ENCODE results near the gene NRXN3.

Gene NRXN3

DNA sequence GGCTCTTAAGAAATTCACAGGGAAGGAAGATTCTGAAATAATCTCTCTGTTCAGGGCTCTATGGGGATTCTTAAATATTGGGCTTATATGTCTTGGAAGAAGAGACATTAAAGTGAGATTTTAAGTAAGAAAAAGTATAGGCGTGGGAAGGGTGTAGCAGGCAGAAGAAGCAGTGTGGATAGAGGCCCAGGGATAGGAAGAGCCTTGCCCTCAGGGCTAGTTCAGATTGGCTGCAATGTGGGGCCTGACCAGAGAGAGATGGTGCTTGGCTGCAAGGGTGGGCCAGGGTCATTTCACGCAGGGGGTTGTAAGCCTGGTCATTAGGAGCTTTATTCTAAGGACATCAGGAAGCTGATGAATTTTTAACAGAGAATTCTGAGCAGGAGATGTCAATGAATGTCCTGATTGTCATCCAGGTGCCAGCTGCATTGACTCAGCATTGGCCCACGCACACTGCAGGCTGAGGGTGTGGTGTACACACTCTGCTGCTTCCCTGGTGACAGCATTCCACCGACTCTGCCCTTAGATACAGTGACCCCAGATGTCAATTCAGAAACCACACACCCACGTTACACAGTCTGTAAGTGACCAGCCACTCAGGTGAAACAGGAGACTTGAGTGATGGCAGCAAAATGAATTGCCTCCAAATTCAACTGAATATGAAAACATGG is 582.5 kb downstream of the NRXN3 start:
- DNase-seq, result no peak

DNA sequence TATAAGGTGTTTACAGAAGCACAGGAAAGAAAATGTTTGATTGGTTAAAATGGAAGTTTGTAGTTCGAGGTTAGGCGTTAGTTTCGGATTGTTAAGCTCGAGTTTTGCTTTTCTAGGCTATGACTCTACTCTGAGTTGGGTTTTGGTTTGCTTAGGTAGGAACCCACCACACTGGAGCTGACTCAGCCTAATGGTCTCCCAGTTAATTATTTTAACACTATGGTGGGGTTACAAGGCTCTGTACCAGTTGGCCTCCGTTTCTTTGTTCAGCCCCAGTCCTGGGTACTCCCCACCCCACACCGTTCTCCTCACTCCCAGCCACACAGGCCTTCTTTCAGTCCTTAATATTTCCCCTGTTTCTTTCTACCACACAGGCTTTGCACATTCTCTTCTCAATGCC is 583.9 kb downstream of the NRXN3 start:
- DNase-seq, result no peak

DNA sequence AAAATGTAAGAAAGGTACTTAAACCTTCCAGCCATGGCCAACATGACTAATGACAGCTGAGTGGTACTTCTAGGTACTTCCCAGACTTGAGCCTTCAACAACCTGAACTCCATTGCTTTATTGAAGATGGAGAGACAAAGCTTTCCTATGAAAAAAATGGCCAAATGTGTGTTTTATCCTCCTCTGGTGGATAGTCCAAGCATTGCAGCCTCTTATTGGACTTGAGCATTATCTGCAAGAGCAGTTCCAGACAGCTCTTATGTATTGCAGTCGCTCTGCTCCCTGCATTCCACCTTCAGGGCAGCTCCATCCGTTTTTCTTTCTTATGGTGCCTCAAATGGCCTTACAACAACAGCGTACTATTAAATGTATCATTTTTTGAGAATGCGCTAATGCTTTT is 588.2 kb downstream of the NRXN3 start:
- DNase-seq, result no peak

DNA sequence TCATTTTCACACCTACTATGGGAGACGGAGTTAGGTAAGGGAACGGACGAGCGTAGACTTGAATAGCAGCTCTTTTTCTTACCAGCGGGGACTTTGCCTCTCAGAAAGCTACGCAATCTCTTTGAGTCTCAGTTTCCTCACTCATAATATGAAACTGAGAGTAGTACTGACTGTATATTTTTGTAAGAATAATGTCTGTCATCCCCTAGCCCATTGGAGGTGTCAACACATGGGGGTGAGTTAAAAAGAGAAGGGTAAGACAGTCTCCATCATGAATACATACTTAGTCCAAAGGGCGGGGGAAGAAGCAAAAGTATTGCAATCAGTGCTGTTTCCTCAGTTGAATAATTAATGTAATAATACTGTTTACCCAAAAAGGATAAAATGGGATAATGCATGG is 592.2 kb downstream of the NRXN3 start:
- DNase-seq, result no peak

DNA sequence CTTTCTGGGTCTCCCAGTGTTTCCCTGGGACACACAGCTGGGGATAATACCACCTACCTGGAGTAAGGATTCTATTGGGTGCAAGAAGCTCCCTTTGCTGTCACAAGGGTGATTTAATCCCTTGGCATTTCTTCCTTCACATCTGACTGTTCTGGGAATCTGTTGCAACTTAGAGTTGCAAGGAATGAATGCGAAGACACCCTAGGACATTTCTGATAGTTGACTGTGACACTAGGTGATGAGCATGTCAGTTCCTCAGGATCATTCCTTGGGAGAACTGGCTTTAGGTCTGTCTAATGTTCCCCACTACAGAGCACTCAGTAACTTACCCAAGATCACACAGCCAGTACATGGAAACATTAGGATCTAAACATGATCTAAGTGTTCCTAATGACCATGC is 593.6 kb downstream of the NRXN3 start:
- no peak for DNase-seq

DNA sequence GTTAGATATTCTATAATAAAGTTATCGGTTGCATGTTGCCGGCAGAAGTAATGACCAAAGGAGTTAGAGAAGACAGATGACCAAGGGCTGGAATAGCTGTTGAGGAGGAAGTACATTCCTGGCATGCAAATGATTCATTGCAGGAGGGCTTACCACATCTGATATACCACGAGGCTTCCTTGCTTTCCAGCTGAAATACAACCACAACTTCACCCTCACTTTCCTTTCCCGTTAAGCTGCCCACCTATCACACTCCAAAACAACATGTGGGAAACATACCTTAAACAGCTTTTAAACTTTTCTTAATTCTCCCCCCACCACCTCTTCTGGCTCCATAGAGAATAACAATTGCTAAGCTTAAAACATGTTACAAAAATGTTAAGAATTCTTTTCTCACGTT is 594.1 kb downstream of the NRXN3 start:
- no peak for DNase-seq

DNA sequence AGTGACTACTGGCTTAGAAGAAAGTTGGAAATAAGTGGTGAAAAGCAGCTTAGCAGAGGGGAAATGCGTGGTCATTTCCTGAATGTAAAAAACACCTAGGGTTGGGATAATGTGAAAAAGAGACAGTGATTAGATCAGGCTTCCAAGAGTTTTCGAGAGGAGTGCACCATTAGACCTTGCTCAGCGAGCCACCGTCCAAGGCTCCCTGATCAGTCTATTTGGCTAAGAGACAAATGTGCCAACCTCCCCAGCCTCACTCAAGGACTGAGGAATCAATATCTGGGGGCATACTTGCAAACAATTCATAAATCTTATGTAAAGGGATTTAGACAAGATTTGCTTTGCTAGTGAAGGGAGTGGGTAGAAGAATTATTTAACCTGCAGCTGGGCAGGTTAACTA is 594.5 kb downstream of the NRXN3 start:
- DNase-seq, result no peak

DNA sequence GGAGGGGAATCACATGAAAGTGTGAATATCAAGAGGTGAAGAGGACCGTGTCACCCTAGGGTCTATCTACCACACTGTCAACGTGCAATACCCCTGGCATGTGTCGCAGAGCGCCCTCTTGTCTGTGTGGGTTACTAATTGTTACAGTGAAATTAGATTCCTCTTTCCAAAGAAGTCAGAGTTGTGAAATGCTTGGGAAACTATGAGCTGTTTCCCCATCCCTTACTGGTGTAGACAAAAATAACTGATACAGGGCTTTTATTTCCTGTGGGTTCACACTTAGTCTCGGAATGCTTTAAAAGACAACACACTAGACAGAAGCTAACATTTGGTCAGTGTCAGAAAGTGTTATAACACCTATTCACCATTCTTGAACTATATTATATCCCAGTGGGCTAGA is 597.3 kb downstream of the NRXN3 start:
- DNase-seq, result no peak

DNA sequence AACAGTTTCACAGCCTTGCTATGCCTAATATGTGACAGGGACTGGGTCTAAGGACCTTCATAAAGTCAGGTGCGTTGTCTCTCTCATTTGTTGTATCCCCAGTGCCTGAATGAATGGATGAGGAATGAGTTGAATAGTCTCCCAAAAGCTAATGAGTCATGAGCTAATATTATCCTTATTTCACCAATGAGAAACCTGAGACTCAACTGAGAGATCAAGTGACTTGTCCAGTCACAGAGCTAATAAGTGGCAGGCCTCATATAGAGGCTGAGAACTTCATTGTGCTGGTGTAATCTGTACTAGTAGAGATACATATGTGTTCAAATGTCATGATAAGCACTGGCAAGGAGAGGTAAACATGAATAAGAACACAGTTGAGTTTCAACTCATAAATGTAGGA is 612.4 kb downstream of the NRXN3 start:
- no peak for DNase-seq

DNA sequence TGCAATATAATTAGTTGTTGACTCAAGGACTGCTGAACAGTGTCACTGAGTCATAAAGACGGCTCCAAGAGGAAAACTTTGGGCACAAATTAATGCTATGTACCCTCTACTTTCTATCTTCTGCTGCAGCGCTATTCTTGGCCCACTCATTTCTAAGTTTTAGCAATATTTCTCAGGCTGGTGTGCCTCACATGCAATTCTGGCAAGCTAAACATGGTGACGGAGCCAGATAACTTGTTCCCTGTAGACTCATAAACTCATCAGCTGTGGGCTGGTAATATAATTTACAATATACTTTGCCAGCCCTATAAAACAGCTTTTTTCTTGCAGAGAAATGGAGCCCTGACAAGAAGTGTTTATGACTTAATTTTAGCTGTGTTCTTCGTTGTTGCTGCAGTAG is 615.1 kb downstream of the NRXN3 start:
- DNase-seq, result no peak

DNA sequence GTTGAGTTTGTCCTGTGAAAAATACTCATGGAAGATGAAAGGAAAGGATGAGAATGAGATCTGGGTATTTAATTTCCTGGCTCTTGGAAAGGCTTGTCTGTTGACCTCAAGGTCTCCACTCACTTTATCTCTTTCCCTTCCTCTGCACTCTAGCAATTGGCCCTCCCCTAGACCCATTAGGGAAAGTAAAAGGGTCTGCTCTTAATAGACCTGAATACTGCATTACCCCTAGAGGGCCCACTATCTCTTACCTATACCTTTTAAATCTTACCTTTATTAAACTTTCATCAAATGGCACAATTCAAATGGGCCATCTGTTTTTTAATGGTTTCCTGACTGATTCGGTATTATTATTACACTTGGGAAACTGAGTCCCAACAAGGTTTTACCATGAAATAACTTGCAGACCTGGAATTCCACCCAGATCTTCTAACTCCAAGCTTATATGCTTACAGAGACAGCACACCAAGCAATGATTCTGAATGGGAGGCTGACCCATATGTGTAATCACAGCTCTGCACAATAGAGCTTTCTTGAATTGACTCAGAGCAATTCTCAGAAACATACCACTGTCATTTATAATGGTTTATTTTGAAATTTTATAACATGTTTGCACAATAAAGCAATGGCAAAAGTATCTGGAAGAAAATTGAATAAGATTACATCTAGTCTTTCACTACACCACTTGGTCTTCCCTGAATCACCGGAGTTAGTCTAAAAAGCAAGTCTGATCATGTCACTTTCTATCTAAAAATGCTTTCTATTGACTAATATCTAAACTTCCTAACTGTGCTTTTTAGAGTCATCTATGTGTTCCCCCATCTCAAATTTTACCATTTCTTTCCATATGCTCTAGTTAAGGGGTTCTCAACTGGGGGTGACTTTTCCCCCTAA is 618.5 kb downstream of the NRXN3 start:
- DNase-seq, result no peak

DNA sequence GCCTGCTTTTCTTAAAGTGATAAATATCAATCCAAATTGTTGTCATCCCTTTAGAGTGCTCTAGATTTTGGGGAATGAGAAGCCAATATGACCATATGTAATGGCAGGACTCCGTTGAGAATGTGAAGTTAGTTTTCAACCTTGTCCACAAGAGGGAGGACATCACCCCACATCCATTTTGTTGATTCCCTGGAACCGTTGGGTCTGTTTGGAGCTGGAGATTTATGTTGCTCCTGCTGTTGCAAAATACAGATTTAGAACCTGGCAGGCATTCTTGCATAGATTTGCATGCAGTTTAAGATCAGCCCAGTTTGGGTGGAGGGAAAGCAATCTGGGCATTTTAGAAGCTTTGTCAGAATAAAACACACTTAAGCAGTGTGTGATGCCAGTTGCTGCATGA is 620.1 kb downstream of the NRXN3 start:
- no peak for DNase-seq

DNA sequence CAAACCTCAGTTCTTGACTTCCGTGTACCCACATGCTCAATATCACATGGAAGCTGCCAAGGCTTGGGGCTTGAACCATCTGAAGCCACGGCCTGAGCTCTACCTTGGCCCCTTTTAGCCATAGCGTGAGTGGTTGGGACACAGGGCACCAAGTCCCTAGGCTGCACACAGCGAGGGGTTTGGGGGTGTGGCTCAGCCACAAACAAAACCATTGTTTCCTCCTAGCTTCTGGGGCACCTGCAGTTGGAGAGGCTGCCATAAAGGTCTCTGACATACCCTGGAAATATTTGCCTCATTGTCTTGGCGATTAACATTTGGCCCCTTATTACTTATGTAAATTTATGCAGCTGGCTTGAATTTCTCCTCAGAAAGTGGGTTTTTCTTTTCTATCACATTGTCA is 628.6 kb downstream of the NRXN3 start:
- no peak for DNase-seq

DNA sequence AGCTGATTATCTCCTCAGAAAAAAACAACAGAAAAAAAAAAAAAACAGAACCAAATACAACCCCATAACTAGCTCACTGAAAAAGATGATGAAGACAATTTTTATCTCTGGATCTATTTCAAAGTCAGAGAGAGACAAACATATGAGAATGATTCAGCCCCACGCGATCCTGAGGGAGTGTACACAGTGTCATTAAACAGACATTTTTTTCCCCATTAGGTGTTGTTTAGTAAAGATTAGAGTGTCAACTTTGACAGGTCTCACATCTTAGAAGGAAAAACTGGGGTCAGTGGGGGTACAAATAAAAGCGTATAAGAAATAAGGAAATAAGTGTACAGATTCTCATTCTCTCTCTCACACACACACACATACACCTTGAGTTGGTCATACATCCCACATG is 635.4 kb downstream of the NRXN3 start:
- no peak for DNase-seq

DNA sequence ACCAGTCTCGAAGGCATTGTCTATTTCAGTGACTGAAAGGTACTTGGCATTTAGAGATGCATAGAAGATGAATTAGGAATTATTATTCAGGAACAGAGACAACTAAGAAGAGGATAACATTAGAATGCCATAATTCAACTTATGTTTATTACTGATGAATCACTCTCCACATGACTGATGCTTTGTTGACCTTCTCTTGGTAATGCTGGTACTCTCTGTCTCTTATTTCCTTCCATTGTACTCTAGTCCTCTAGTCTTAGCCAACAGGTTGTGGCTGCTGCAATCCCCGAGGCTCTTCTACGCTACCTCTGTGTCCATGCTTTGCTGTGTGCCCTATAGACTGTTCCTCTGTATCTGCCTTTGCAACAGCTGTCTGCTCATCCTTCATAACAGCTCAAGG is 652.9 kb downstream of the NRXN3 start:
- no peak for DNase-seq

DNA sequence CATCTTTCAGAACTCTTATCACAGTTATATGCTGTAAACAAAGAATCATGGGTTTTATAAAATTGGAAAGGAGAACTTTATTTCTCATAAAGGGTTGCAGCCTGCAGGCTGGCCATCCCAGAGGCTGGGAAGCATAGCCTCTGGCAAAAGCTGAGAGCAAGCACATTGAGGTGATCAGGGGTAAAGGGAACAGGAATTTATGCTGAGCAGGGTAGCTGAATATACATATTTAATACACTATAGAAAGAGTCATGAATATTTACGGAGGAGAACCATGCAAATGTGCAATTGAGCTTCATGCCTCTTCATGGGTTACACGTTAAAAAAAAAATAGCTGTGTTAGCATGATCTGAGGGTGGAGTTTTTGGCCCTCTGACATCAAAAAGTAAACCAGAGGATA is 653.3 kb downstream of the NRXN3 start:
- no peak for DNase-seq

DNA sequence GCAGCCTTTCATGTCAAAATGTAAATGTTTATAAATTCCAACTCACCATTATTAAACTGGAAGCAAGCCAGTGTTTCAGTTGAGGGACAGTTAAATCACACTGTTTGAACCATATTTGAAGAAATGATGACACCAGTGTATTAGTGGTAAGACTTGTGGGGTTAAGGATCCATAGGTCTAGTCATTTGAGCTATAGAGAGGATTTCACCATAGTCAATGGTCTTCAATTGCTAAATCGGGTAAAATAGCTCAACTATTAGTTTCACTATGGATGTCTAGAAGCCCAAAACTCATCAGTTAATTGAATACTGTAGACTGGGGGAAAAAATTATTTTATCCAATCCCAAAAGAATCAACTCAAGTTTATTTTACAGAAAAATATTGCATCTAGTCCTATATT is 659.1 kb downstream of the NRXN3 start:
- DNase-seq, result no peak

DNA sequence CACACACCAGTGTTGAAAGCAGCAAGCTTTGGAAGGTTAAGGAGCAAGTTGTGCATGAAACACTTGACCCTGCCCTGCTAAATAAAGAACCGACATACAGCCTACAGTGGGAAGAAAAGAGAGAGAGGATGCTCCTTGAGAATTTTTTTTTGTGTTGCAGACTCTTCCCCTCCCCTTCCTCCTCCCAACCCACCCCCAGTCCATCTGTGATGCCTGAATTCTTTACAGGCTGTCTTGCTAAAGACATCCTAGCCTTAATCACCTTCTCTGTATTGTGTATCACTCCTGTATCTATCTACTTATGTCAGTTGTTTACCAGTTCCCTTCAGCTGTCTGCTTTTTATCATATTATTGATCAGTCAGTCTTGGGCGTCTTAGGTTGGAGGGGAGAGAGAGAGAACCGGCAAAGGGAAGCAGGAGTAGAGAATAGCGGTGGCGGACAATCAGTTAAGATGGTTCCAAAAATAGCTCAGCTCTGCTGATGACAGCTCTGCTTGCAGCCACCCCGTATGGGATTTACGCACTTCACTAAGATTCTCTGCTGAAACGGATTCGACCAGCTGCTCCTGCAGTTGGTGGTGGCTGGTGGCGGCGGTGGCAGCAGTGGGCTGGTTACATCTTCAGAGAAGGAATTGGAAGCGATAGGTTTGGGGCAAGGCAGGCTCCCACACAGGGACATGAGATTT is 664.7 kb downstream of the NRXN3 start:
- DNase-seq, result no peak

DNA sequence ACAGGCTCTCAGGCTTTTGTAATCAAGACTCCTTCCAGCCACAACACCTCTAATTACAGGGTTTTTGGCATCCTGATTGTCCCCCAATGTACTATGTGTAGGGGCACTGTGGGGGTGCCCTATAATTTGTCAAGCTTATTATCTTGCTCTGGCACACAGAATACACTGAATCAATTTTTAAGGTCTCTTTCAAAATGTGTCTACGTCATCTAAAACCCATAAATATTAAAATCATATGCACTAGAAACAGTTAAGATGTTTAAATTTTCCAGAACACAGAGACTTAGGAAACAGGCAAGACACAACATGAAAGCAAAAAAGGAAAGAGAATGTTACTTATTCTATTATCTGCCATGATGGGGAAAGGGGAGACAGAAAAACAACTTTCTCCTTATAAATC is 665.7 kb downstream of the NRXN3 start:
- no peak for DNase-seq

DNA sequence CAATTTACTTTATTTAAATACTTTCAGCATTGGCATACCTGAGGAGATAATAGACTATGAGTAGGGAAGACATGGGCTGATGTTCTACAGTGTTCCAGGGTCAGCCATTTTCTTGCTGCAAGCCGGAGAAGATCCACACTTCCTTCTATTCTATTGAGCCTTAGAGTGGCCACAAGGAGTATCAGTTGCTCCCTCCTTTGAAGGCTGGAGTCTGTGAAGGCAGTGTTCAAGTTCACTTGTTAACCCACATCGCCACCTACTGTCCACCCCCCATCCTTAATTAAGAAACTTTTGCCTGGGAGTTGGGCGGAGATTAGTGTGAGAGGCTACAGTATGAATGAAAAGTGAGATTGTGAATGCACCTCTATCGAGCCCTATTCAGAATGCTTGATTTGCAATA is 666.6 kb downstream of the NRXN3 start:
- DNase-seq, result no peak

DNA sequence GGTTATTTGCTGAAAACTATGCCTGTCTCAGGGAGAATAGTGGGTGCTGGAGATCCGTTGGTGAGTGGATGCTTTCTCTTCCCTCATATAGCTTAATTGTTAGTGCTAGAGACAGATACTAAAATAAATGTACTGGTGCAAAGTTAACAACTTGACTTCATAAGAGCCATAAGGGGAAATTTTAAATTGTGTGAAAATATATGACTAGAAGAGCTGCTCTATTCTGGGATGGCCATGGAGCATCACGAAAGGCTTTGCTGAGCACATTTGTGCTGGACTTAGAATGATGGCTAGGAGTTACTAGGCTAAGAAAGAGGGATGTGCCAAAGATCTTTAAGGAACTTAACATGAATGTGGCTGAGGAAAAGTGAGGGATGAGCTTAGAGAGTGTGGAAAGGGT is 668.8 kb downstream of the NRXN3 start:
- no peak for DNase-seq

DNA sequence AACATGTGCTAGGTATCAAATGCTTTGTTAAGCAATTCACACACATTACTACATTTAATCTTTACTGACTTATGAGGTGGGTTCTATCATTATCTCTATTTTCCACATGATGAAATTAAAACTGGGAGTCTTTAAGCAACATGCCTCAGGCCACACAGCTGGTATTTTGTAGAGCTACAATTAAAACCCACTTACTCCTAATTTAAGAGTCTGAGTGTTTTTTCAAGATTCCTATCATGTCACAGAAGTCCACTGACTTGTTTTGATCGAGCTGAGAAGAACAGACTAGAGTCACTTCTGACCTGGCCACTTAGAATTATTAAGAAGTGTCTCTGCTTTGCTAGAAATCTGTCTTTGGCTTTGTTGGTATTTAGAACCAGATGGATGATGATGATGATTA is 670.7 kb downstream of the NRXN3 start:
- no peak for DNase-seq

DNA sequence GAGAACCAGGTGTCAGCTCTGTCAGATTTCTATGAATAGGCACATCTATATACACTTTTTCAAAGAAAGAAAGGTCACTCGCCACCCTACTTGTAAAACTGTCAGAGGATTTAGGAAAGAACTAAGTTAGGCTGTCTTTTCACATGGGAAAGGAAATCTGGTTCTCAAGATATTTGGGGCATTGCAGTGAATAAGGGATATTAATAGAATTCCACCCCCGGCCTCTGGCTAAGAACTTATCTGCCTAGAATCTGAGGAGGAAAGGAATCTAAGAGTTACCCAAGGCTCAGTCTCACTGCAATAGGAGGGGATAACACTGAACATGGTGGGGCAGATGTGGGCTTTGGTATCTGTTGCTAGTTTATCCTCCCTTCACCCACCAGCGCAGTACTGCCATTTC is 677.6 kb downstream of the NRXN3 start:
- DNase-seq, result no peak

DNA sequence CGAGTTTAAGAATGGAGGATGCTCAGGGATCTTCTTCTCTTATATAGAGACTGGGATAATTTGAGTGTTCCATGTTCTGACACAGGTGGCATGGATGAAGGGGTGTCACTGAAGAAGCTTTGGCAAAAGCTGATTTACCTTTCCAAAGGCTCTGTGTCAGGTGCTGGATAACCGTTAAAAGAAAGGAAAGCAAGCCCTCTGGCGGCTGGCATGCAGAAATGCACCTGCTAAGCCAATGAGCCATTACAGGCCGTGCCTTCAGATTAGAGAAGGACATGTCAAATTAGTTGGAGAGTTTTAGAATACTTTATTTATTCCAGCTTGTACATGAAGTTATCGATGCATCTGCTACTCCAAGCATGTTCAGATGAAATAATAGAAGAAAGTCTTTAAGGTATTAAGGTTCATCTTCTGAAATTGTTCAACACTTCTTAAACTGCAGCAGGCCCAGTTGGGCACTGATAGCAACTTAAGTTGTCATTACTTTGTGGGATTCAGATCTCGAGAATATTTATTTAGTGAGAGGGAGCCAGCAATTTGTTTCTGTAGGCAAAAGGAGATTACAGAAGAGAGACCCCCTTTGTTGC is 678.2 kb downstream of the NRXN3 start:
- peak; percentile 3 for DNase-seq

All from activated gamma-delta T cell treated with Interleukin-2 at 50 U/mL for 16 hours (primary cell).